ENCODE results near the gene BRAT1.
"Not testable (repeated sequence)": the region's sequence is repeated elsewhere in the genome, so short reads cannot be mapped to it uniquely, and the experiment has no call there.

BRAT1 gene

GRCh38 chr7:2583798-2584580, 28.7 kb upstream of the BRAT1 start:
- no peak for DNase-seq

GRCh38 chr7:2582006-2582735, 26.8 kb upstream of the BRAT1 start:
- no peak for DNase-seq

GRCh38 chr7:2580636-2581035, 25.3 kb upstream of the BRAT1 start:
- DNase-seq, result no peak

- DNase-seq, result no peak
These were observed 22.8 kb upstream of the BRAT1 start for GRCh38 chr7:2577914-2578680.

GRCh38 chr7:2576742-2577491, 21.6 kb upstream of the BRAT1 start:
- DNase-seq, result no peak

GRCh38 chr7:2575733-2576340, 20.5 kb upstream of the BRAT1 start:
- no peak for DNase-seq

GRCh38 chr7:2575046-2575732, 19.9 kb upstream of the BRAT1 start:
- no peak for DNase-seq

- DNase-seq, result no peak
These were observed 18.4 kb upstream of the BRAT1 start for GRCh38 chr7:2573761-2574160.

GRCh38 chr7:2572101-2572842, 16.9 kb upstream of the BRAT1 start:
- no peak for DNase-seq

GRCh38 chr7:2571409-2571808, 16.1 kb upstream of the BRAT1 start:
- no peak for DNase-seq

- no peak for DNase-seq
These were observed 14.7 kb upstream of the BRAT1 start for GRCh38 chr7:2570021-2570420.

GRCh38 chr7:2569421-2569820, 14.1 kb upstream of the BRAT1 start:
- DNase-seq, result no peak

- DNase-seq, result no peak
These were observed 13.3 kb upstream of the BRAT1 start for GRCh38 chr7:2568521-2569223.

GRCh38 chr7:2567679-2568278, 12.5 kb upstream of the BRAT1 start:
- peak in 1 of 2 experiments; percentile 22 for DNase-seq

- no peak for DNase-seq
These were observed 11.8 kb upstream of the BRAT1 start for GRCh38 chr7:2566890-2567678.

GRCh38 chr7:2566348-2566889, 11.1 kb upstream of the BRAT1 start:
- DNase-seq, result no peak

GRCh38 chr7:2564970-2565540, 9.7 kb upstream of the BRAT1 start:
- DNase-seq, result no peak

GRCh38 chr7:2563955-2564354, 8.6 kb upstream of the BRAT1 start:
- DNase-seq, result not testable (repeated sequence)
